ENCODE measurements around the gene GRB14.
"Not testable (repeated sequence)": the region's sequence is repeated elsewhere in the genome, so short reads cannot be mapped to it uniquely, and the experiment has no call there.

Gene GRB14

GRCh38 chr2:164558450-164558849 lies 62.8 kb downstream of the GRB14 start:
- no peak for DNase-seq (ENCODE audit: low read depth)

- no peak for DNase-seq (ENCODE audit: low read depth)
These were observed 66.8 kb downstream of the GRB14 start for GRCh38 chr2:164554487-164554886.

- DNase-seq (ENCODE audit: low read depth), result no peak
These were observed 69.8 kb downstream of the GRB14 start for GRCh38 chr2:164551519-164551918.

- not testable (repeated sequence) for DNase-seq (ENCODE audit: low read depth)
These were observed 71.6 kb downstream of the GRB14 start for GRCh38 chr2:164549705-164550104.

- no peak for DNase-seq (ENCODE audit: low read depth)
These were observed 75.8 kb downstream of the GRB14 start for GRCh38 chr2:164545484-164545883.

GRCh38 chr2:164542581-164543021 lies 78.7 kb downstream of the GRB14 start:
- no peak for DNase-seq (ENCODE audit: low read depth)

GRCh38 chr2:164538240-164538866 lies 82.9 kb downstream of the GRB14 start:
- no peak for DNase-seq (ENCODE audit: low read depth)

GRCh38 chr2:164535280-164536025 lies 85.8 kb downstream of the GRB14 start:
- no peak for DNase-seq (ENCODE audit: low read depth)

GRCh38 chr2:164530464-164530863 lies 90.8 kb downstream of the GRB14 start:
- no peak for DNase-seq (ENCODE audit: low read depth)

GRCh38 chr2:164523726-164524125 lies 97.6 kb downstream of the GRB14 start:
- DNase-seq (ENCODE audit: low read depth), result no peak

GRCh38 chr2:164523009-164523408 lies 98.3 kb downstream of the GRB14 start:
- DNase-seq (ENCODE audit: low read depth), result no peak

GRCh38 chr2:164522561-164522981 lies 98.7 kb downstream of the GRB14 start:
- no peak for DNase-seq (ENCODE audit: low read depth)

- no peak for DNase-seq (ENCODE audit: low read depth)
These were observed 105.5 kb downstream of the GRB14 start for GRCh38 chr2:164515734-164516133.

GRCh38 chr2:164515030-164515429 lies 106.3 kb downstream of the GRB14 start:
- no peak for DNase-seq (ENCODE audit: low read depth)

GRCh38 chr2:164514491-164514890 lies 106.8 kb downstream of the GRB14 start:
- DNase-seq (ENCODE audit: low read depth), result no peak

- DNase-seq (ENCODE audit: low read depth), result no peak
These were observed 108.4 kb downstream of the GRB14 start for GRCh38 chr2:164512871-164513270.

GRCh38 chr2:164511738-164512137 lies 109.5 kb downstream of the GRB14 start:
- no peak for DNase-seq (ENCODE audit: low read depth)

- no peak for DNase-seq (ENCODE audit: low read depth)
These were observed 110.4 kb downstream of the GRB14 start for GRCh38 chr2:164510895-164511294.

- DNase-seq (ENCODE audit: low read depth), result no peak
These were observed 112.0 kb downstream of the GRB14 start for GRCh38 chr2:164509137-164509877.

- no peak for DNase-seq (ENCODE audit: low read depth)
These were observed 117.0 kb downstream of the GRB14 start for GRCh38 chr2:164504253-164504652.

GRCh38 chr2:164498836-164499235 lies 122.4 kb downstream of the GRB14 start:
- DNase-seq (ENCODE audit: low read depth), result no peak

GRCh38 chr2:164496881-164497280 lies 124.4 kb downstream of the GRB14 start:
- DNase-seq (ENCODE audit: low read depth), result no peak

GRCh38 chr2:164496421-164496820 lies 124.9 kb downstream of the GRB14 start:
- no peak for DNase-seq (ENCODE audit: low read depth)
